Inflammatory macrophage (primary cell): ENCODE results near the gene NSDHL.

Source experiments
- DNase-seq, 2 donors: peaks; one replicate each; pipeline ENCODE4 v3.0.0-alpha.2; 2020 to 2022

The NSDHL gene

GRCh38 chrX:152845618-152846240, 14.9 kb downstream of the NSDHL start:
- no peak for DNase-seq

GRCh38 chrX:152847281-152847680, 16.4 kb downstream of the NSDHL start:
- DNase-seq = peak in 1 of 2 donors; percentile 1

- no peak for DNase-seq
These were observed 19.6 kb downstream of the NSDHL start for GRCh38 chrX:152850465-152850864.

GRCh38 chrX:152853986-152854385, 23.1 kb downstream of the NSDHL start:
- no peak for DNase-seq

GRCh38 chrX:152861116-152861515, 30.3 kb downstream of the NSDHL start:
- DNase-seq = no peak

- DNase-seq = no peak
These were observed 31.0 kb downstream of the NSDHL start for GRCh38 chrX:152861826-152862225.

GRCh38 chrX:152865232-152865920, 34.5 kb downstream of the NSDHL start:
- no peak for DNase-seq

GRCh38 chrX:152866386-152866785, 35.5 kb downstream of the NSDHL start:
- DNase-seq = no peak

- DNase-seq = no peak
These were observed 39.1 kb downstream of the NSDHL start for GRCh38 chrX:152869972-152870371.

- DNase-seq = no peak
These were observed 40.4 kb downstream of the NSDHL start for GRCh38 chrX:152871260-152871659.

- DNase-seq = no peak
These were observed 41.7 kb downstream of the NSDHL start for GRCh38 chrX:152872522-152872921.

GRCh38 chrX:152873361-152873760, 42.5 kb downstream of the NSDHL start:
- DNase-seq = no peak

GRCh38 chrX:152876931-152877840, 46.3 kb downstream of the NSDHL start:
- DNase-seq = no peak

- no peak for DNase-seq
These were observed 48.3 kb downstream of the NSDHL start for GRCh38 chrX:152878976-152879755.

GRCh38 chrX:152881289-152881688, 50.4 kb downstream of the NSDHL start:
- DNase-seq = no peak

- DNase-seq = no peak
These were observed 53.3 kb downstream of the NSDHL start for GRCh38 chrX:152884171-152884570.

GRCh38 chrX:152886716-152887115, 55.9 kb downstream of the NSDHL start:
- no peak for DNase-seq

- DNase-seq = no peak
These were observed 61.6 kb downstream of the NSDHL start for GRCh38 chrX:152892499-152892898.

- no peak for DNase-seq
These were observed 62.4 kb downstream of the NSDHL start for GRCh38 chrX:152892999-152893891.

GRCh38 chrX:152893980-152894610, 63.2 kb downstream of the NSDHL start:
- DNase-seq = no peak

- DNase-seq = no peak
These were observed 64.3 kb downstream of the NSDHL start for GRCh38 chrX:152895121-152895520.
